EH (cell line): Measurements from ENCODE around the gene IGHMBP2.

Source experiments
- DNase-seq: peaks from one replicate; pipeline ENCODE4 v3.0.0-alpha.2; 2015; ENCODE audit warnings: low read depth

The IGHMBP2 gene

DNA sequence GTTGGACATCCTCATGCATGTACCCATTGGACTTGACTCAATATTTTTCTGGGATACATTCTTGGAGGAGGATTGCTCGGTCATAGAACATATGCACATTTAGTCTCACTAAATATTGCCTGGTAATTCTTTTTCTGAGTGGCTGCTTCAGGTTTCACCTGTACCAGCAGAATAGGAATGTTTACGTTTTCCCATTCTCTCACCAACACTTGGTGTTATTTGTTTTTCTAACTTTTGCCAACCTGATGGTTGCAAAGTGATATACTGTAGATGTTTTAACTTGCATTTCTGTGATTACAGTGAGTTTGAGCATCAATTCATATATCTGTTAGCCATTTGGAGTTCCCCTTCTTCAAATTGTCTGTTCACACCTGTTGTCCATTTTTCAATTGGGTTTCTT, 78.4 kb downstream of the IGHMBP2 start:
- DNase-seq = no peak

DNA sequence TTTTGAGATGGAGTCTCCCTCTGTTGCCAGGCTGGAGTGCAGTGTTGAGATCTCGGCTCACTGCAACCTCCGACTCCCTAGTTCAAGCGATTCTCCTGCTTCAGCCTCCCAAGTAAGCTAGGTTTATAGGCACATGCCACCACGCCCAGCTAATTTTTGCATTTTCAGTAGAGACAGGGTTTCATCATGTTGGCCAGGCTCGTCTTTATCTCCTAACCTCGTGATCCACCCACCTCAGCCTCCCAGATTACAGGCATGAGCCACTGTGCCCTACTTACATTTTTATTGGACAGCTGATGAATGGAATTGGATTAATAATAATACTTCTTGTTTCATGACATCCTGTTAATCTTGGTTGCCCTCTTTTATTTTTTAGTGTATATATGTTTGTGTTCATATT, 80.1 kb downstream of the IGHMBP2 start:
- no peak for DNase-seq

DNA sequence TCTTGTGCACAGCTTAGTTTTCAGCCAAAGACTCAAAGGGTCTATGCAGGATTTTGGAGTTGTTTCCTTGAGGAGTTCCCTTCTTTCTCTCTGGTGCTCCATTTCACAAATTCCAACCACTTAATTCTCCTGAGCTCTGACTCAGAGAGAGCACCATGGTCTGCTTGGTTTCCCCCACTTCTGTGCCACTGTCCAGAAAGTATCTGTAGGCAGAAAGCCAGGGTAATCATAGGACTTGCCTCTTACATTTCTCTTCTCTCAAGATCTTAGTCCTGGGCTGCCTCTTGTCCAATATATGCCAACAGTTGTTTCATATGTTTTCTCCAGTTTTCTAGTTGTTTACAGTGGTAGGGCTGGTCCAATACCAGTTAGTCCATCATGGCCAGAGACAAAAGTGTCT, 83.5 kb downstream of the IGHMBP2 start:
- peak; percentile 46 for DNase-seq

DNA sequence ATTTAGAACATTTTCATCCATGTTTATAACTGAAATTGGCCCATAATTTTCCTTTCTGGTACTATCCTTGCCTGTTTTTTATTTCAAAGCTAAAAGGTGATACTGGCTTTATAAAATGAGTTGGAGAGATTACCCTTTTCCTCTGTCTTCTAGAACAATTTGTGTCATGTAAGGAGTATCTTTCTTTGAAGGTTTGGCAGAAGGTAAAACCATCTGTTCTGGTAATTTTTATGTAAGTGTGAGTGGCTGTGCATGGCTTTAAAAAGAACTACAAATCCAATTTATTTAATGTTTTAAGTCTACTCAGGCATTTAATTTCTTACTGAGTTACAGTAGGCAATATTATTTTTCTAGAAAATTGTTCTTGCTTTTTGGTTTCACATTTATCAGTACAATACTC, 84.8 kb downstream of the IGHMBP2 start:
- no peak for DNase-seq
